ENCODE results near the gene SIN3B.

Gene SIN3B

DNA sequence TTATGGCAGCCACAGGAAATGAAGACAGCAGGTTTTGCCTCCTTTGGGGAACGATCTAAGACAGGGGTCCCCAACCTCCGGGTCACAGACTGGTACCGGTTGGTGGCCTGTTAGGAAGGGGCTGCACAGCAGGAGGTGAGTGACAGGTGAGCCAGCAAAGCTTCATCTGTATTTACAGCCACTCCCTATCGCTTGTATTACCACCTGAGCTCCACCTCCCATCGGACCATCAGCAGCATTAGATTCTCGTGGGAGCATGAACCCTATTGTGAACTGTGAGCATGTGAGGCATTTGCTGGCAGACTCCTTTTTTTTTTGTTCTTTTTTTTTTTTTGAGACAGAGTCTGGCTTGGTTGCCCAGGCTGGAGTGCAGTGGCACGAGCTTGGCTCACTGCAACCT lies 81.8 kb downstream of the SIN3B start:
- DNase-seq (ENCODE audit: low read depth in 2 of 2), result no peak

DNA sequence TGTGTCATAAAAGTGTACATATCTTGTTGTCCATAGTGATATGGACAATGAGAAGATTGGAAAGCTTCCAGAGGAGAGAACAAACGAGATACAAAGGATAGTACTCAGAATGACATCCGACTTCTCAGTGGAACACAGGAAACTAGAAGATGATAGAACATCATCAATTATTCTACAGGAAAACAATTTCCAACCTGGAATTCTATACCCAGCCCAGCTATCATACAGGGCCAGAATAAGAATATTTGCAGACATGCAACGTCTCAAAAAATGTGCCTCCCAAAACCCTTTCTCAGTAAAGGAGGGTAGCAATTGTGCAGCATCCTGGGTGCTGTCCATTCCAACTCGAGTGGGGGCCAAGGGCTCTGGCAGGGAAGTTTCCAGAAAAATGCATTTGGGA lies 83.6 kb downstream of the SIN3B start:
- no peak for DNase-seq (ENCODE audit: low read depth in 2 of 2)

DNA sequence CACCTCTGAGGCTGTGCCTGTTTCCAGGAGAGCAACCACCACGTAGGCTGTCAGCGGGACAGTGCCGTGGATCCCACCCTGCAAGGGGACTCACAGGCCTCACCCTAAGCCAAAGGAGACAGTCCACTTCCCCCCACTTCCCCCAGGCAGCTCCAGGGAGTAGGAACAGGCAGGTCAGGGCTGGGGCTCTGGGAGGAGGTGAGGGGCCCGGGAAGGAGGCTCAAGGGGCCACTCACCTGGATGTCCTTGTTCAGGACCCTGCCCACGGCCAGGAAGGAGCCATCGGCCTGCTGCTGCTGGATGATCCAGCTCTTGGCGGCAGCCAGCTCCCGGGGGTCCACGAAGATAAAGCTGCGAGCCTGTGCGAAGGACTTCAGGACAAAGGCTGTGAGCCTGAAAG lies 85.2 kb downstream of the SIN3B start:
- DNase-seq (ENCODE audit: low read depth in 2 of 2), result no peak

DNA sequence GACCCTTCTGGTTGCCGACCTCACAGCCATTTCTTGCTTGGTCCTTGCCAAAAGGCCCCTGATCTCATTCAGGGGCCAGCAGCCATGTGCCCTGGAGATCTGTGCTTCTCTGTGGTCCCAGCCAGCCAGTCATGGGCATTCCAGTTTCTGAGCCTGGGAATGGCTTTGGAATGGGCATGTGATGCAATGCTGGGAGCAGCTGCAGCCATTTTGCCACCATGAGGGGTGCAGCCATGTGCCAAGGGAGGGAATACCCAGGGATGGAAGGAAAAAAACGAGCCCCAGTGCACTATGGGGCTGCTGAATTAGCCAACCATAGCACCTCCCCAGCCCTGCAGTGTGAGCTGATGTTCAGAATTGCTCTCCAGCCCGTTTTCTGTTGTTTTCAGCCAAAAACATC lies 85.9 kb downstream of the SIN3B start:
- DNase-seq (ENCODE audit: low read depth in 2 of 2), result no peak

DNA sequence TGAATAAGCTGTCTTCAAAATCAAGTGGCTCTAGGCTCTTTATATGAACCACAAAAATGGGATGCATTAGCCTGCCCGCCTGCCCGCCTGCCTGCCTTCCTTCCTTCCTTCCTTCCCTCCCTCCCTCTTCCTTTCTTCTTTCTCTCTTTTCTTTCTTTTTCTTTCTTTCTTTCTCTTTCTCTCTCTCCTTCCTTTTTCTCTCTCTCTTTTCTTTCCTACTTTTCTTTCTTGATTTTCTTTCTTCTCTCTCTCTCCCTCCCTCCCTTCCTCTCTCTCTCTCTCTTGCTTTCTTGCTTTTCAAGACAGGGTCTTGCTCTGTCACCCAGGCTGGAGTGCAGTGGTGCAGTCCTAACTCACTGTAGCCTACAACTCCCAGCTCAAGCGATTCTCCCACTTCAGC lies 86.5 kb downstream of the SIN3B start:
- DNase-seq (ENCODE audit: low read depth in 2 of 2), result no peak

DNA sequence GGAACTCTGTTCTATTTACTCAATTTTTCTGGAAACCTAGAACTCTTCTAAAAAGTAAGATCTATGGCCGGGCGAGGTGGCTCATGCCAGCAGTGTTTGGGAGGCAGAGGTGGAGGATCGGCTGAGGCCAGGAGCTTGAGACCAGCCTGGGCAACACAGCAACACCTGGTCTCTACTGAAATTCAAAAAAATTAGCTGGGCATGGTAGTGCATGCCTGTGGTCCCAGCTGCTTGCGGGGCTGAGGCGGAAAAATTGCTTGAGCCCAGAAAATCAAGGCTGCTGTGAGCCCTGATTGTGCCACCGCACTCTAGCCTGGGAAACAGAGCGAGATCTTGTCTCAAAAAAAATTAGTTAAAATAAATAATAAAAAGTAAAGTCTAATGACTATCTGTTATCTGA lies 88.2 kb downstream of the SIN3B start:
- DNase-seq (ENCODE audit: low read depth in 2 of 2), result no peak

DNA sequence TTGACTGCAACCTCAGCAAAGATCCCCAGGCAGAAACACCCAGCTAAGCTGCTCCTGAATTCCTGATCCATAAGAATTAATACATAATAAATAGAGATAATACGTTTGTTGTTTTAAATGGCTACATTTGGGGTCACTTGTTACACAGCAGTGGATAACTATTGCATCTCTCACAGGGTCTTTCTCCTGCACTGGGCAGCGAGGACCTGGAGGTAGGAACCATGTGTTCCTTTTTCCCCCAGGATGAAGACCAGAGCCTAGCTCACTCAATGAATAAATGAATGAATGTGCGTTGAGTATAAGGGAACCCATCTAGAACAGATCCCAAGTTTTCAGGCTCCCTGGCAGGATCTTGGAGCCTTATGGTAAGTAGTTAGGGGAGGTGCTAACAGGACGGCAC lies 90.3 kb downstream of the SIN3B start:
- DNase-seq (ENCODE audit: low read depth in 2 of 2), result no peak

DNA sequence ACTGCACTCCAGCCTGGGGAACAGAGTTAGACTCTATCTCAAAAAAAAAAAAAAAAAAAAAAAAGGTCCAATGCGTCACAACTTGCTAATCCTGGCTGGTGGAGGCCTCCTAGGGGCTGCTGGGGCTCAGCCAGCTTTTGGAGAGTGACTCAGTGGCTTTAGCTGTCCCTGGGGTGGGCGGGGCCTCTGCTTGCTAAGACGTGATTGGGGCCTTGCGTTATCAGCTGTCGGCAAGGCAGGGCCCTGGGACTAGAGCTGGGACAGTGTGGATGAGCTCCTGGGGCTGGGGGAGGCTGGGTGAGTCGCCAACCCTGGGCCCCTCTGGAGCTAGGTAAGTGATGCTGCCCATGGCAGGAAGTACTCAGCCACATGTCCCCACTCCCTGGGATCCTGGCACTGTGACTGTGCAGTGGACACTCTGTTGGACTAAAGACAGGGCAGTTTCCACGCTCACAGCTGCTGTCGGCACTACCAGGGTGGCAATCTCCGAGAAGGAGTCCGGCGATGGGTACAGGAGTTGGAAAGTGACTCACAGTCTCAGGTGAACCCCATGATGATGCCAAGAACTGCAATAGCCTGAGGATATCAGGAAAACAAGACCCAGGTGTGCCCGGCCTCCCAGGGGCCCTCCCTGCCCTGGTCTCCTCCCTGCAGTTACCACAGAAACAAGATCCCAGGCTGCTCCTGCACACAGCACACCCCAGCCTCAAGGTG lies 91.8 kb downstream of the SIN3B start:
- no peak for DNase-seq (ENCODE audit: low read depth in 2 of 2)

DNA sequence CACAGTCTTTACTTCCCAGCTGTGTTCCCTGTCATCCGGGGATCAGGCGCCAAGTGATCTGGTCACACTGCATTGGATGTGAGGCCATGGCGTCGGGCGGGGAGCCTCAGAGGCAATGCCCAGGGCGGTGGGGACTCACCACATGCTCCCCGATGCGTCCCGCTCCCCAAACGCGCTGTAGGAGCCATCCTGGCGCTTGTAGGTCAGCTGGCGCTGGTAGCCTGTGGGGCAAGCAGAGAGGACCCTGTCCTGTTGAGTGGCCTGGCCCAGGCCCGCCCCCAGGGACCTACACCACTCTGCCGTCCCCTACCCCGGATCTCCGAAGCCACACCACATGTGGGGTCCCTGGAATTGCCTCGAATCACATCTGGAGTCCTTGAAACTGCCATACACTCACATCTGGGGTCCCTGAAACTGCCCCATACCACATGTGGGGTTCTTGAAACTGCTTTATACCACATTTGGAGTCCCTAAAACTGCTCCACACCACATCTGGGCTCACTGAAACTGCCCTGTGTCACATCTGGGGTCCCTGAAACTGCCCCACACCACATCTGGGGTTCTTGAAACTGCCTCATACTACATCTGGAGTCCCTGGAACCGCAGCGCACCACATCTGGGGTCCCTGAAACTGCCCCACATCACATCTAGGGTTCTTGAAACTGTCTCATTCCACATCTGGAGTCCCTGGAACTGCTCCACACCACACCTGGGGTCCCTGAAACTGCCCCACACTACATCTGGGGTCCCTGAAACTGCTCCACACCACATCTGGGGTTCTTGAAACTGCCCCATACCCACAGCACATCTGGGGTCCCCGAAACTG lies 92.8 kb downstream of the SIN3B start:
- DNase-seq (ENCODE audit: low read depth in 2 of 2), result no peak

DNA sequence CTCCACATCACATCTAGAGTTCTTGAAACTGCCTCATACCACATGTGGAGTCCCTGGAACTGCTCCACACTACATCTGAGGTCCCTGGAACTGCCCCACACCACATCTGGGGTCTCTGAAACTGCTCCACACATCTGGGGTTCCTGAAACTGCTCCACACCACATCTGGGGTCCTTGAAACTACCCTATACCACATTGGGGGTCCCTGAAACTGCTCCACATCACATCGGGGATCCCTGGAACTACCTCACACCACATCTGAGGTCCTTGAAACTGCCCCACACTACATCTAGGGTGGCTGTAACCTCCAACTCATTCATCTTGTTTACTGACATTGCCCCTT lies 93.4 kb downstream of the SIN3B start:
- no peak for DNase-seq (ENCODE audit: low read depth in 2 of 2)

DNA sequence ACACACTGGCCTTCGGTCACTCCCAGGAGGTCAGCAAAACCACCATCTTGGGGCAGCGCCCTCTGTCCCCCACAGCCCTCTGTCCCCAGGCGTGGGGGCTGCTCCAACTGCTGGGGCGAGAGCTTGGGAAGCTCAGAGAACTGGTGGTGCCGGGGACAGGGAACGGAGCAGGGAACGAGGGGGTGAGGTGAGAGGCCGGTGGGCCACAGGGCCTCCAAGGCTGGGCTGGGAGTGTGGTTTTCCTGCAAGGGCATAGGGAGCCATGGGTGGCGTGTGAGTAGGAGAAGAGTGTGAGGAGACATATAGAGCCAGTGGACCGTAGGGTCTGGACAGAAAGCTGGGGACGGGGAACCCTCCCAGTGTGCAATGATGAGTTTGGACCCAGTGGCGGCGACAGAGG lies 93.8 kb downstream of the SIN3B start:
- no peak for DNase-seq (ENCODE audit: low read depth in 2 of 2)

DNA sequence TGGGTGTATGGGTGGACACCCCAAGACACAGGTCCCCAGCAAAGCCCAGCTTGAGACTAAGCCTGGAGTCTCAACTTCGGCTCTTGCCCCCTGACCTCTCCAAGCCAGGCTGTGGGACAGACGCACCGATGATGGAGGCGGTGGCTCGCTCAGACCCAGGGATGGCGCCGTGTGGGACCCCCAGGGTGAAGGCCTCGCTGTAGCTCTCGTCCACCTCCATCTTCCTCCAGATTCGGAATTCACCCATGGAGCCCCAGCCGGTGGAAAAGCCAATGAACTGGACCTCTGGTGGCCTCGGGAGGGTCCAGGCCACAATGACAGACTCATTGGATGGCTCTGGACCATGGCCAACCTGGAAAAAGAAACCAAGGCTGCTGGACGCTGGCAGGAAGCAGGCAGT lies 98.7 kb downstream of the SIN3B start:
- no peak for DNase-seq (ENCODE audit: low read depth in 2 of 2)

DNA sequence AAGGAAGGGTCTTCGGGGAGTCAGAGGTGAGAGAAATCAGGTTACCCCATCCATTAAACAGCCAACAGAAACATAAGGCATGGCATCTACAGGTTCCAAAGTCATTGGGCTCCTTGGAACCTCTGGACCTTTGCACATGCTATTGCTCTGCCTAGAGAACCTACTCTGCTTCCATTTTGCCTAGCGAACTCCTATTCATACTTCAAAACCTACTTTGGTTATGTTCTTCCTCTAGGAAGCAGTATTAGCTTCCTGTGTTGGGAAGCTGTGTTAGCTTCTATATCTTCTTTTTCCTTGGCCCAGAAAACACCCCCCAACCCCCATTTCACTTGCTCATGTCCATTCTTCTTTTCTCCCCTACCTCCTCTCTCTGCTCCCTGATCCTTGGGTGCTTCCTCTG lies 99.2 kb downstream of the SIN3B start:
- no peak for DNase-seq (ENCODE audit: low read depth in 2 of 2)

DNA sequence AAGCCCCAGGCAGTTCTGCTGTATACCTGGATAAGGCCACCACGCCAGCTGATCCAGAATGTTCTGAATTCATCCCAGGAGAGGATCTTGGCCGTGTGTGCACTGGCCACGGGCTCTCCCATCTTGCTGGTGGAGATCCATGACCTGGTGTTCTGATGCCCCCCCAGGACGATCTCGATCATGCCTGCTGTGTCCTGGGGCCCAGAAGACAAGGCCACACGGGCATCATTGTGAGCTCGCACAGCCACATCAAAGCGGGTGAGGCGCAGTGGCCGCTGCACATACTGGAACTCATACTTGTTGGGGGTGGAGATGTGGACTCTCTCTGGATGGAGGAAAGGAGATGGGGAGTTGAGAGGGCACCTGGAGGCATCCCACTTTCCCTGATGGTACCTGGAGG lies 99.7 kb downstream of the SIN3B start:
- DNase-seq (ENCODE audit: low read depth in 2 of 2), result no peak

Data from stimulated activated CD8-positive, alpha-beta memory T cell treated with anti-CD3 and anti-CD28 coated beads, Interleukin-15, amount 100 ng/mL, for 48 hours (primary cell).